ENCODE results near the gene HEY2.

GRCh38 chr6:125748406-125749172 is 843 bp upstream of the HEY2 start:
- TF ChIP-seq POLR2A (IDR thresholded peaks at IDR 0.05) (no peak), CTCF (IDR thresholded peaks at IDR 0.05) (no peak), EP300 (IDR thresholded peaks at IDR 0.05) (peak in 1 of 2 donors; percentile 51)
